HepG2 (cell line): ENCODE measurements around the gene CARD19. TPM values are rescaled to one million over a fixed set of nuclear protein-coding genes. Genes with fewer than 3 reads are reported as not detected.

Experiments
- ARID2 ChIP-seq: sonication (generic); formaldehyde crosslinking; IDR thresholded peaks from 2 replicates; pipeline ENCODE4 v1.8.1; 2022; ENCODE audit warnings: mild to moderate bottlenecking, missing genetic modification reagents, borderline replicate concordance
- ARID3A ChIP-seq: IDR thresholded peaks from 2 replicates; pipeline ENCODE4 v1.6.1; 2012; ENCODE audit warnings: low read depth, low read length, improper control_type of control experiment
- BORCS8-MEF2B ChIP-seq: sonication (generic); formaldehyde crosslinking; IDR thresholded peaks from 2 replicates; pipeline ENCODE4 v1.8.0; 2022; ENCODE audit warnings: mild to moderate bottlenecking, missing genetic modification reagents
- CHCHD3 ChIP-seq: sonication (generic); formaldehyde crosslinking; IDR thresholded peaks from 2 replicates; pipeline ENCODE4 v1.8.0; 2022; ENCODE audit warnings: mild to moderate bottlenecking, missing genetic modification reagents, moderate library complexity
- ETV6 ChIP-seq: sonication (generic); formaldehyde crosslinking; conservative IDR thresholded peaks from 2 replicates; pipeline ENCODE4 v1.4.0; 2020; ENCODE audit warnings: missing genetic modification reagents
- HBP1 ChIP-seq: IDR thresholded peaks from 2 replicates; pipeline ENCODE4 v1.6.1; 2016; ENCODE audit warnings: low read depth, control low read depth
- HOXA3 ChIP-seq: sonication (generic); formaldehyde crosslinking; IDR thresholded peaks from 2 replicates; pipeline ENCODE4 v1.5.0; 2020; ENCODE audit warnings: missing genetic modification reagents
- IRF2 ChIP-seq: IDR thresholded peaks from 2 replicates; pipeline ENCODE4 v1.6.1; 2018; ENCODE audit warnings: missing genetic modification reagents, missing compliant biosample characterization
- MBNL3 ChIP-seq: fragments of 250-450 bp; sonication (Bioruptor Pico); conservative IDR thresholded peaks from 2 replicates; pipeline ENCODE4 v1.8.0; 2022; ENCODE audit warnings: mild to moderate bottlenecking, inconsistent platforms
- MEF2D ChIP-seq: sonication (generic); formaldehyde crosslinking; IDR thresholded peaks from 2 replicates; pipeline ENCODE4 v1.5.1; 2020; ENCODE audit warnings: mild to moderate bottlenecking, missing genetic modification reagents
- MIER2 ChIP-seq: IDR thresholded peaks from 2 replicates; pipeline ENCODE4 v1.6.1; 2016; ENCODE audit warnings: missing biosample characterization, missing genetic modification reagents
- NFYC ChIP-seq: IDR thresholded peaks from 2 replicates; pipeline ENCODE4 v1.6.1; 2016; ENCODE audit warnings: missing genetic modification reagents, missing compliant biosample characterization
- POGK ChIP-seq: sonication (generic); formaldehyde crosslinking; conservative IDR thresholded peaks from 2 replicates; pipeline ENCODE4 v1.8.0; 2022; ENCODE audit warnings: mild to moderate bottlenecking, moderate library complexity, missing genetic modification reagents
- STAG1 ChIP-seq: sonication (generic); formaldehyde crosslinking; IDR thresholded peaks from 2 replicates; pipeline ENCODE4 v1.4.0; 2020; ENCODE audit warnings: missing genetic modification reagents
- ZBTB3 ChIP-seq: sonication (generic); formaldehyde crosslinking; IDR thresholded peaks from 2 replicates; pipeline ENCODE4 v1.4.0; 2020; ENCODE audit warnings: low read depth, mild to moderate bottlenecking, moderate library complexity, missing genetic modification reagents, borderline replicate concordance
- ZBTB42 ChIP-seq: sonication (generic); formaldehyde crosslinking; IDR thresholded peaks from 2 replicates; pipeline ENCODE4 v1.5.0; 2020; ENCODE audit warnings: mild to moderate bottlenecking, missing genetic modification reagents
- ZC3H13 ChIP-seq: sonication (generic); formaldehyde crosslinking; IDR thresholded peaks from 2 replicates; pipeline ENCODE4 v1.8.1; 2023; ENCODE audit warnings: mild to moderate bottlenecking, missing genetic modification reagents, moderate library complexity
- ZNF296 ChIP-seq: sonication (generic); formaldehyde crosslinking; conservative IDR thresholded peaks from 2 replicates; pipeline ENCODE4 v1.5.0; 2020; ENCODE audit warnings: mild to moderate bottlenecking, missing genetic modification reagents
- ZNF33A ChIP-seq: sonication (generic); formaldehyde crosslinking; IDR thresholded peaks from 2 replicates; pipeline ENCODE4 v1.5.1; 2020; ENCODE audit warnings: missing genetic modification reagents, mild to moderate bottlenecking, moderate library complexity, borderline replicate concordance
- ZNF580 ChIP-seq: IDR thresholded peaks from 2 replicates; pipeline ENCODE4 v1.6.1; 2016; ENCODE audit warnings: low read depth, borderline replicate concordance
- ZNF839 ChIP-seq: sonication (generic); formaldehyde crosslinking; IDR thresholded peaks from 2 replicates; pipeline ENCODE4 v1.4.0; 2020; ENCODE audit warnings: missing genetic modification reagents, mild to moderate bottlenecking, borderline replicate concordance
- ZNF879 ChIP-seq: sonication (generic); formaldehyde crosslinking; IDR thresholded peaks from 2 replicates; pipeline ENCODE4 v1.8.1; 2023; ENCODE audit warnings: missing genetic modification reagents
- polyA plus RNA-seq, 8 experiments: library from polyadenylated mRNA; depleted of rRNA in 3 of 8; stranded (reverse) in 7 of 8; unstranded in 1 of 8; fragments of >200 nt; fragmentation: Illumina TruSeq in 4 of 8; extraction: Trizol in 4 of 8; gene quantifications; 2 replicates each; pipeline versions ENCODE4 v1.2.1 to v1.2.3, GENCODE V29; 2011 to 2016; ENCODE audit warnings: low read depth in 4 of 8, missing spikeins in 1 of 8, mixed read lengths in 1 of 8; ENCODE audit not compliant: insufficient read depth in 1 of 8
- total RNA-seq, 5 experiments: library from RNA; depleted of rRNA; stranded (reverse); fragments of >200 nt; fragmentation: Illumina TruSeq; extraction: Trizol; gene quantifications; 2 replicates each; pipeline ENCODE4 v1.2.3, GENCODE V29; 2016; ENCODE audit warnings: low read depth in 1 of 5

Gene CARD19
- total and polyA plus RNA-seq, 2 of the 13 experiments (the other 11 are each of a cell fraction or from before 2014, with no cell fraction given), result 18.4 to 47.2 TPM

- TF ChIP-seq ZC3H13 (CRISPR knock-in tag) (no peak), ZNF839 (no peak), ZNF296 (no peak), MBNL3 (CRISPR knock-in tag) (no peak), POGK (CRISPR knock-in tag) (0 out of 2 replicates have a peak, but pooled peaks have one; percentile 45), MIER2 (0 out of 2 replicates have a peak, but pooled peaks have one; percentile 50), HBP1 (CRISPR knock-in tag) (no peak), MEF2D (CRISPR knock-in tag) (no peak), CHCHD3 (CRISPR knock-in tag) (no peak), HOXA3 (CRISPR knock-in tag) (peak; percentile 49; the same call in 1 of the 2 replicates), IRF2 (peak; percentile 78), STAG1 (CRISPR knock-in tag) (peak; percentile 100), ZBTB3 (no peak), NFYC (CRISPR knock-in tag) (no peak), ZBTB42 (CRISPR knock-in tag) (no peak), ZNF33A (CRISPR knock-in tag) (no peak), ARID2 (no peak), ZNF580 (CRISPR knock-in tag) (peak; percentile 45; the same call in 1 of the 2 replicates), BORCS8-MEF2B (CRISPR knock-in tag) (no peak), ARID3A (no peak), ZNF879 (CRISPR knock-in tag) (no peak), ETV6 (CRISPR knock-in tag) (no peak)
These were observed 63.8 kb downstream of the CARD19 start (continued) for GRCh38 chr9:93159601-93160471.
